Measurements from ENCODE around the gene ADORA1.

ADORA1 gene

DNA sequence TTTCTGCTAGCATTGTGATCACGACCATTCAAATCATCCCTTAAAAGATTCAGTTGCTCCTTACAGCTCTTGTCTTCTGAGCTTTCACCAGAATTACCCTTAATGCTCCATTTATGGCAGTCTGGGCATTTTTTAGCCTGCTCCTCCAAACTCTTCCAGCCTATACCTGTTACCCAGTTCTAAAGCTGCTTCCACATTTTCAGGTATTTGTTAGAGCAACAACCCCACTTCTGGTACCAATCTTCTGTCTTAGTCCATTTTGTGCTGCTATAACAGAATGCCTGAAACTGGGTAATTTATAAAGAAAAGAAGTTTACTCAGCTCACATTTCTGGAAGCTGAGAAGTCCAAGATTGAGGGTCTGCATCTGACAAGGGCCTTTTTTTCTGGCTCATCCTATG is 30.9 kb downstream of the ADORA1 start:
- H3K9ac ChIP-seq (ENCODE audit: low read length), result no peak overlapping the region
- H3K9me3 ChIP-seq (ENCODE audit: insufficient read depth, low read length), result no peaks in the 10 kb centered on the region
- no peaks in the 10 kb centered on the region for H3K36me3 ChIP-seq (ENCODE audit: low read length)
- H3K27me3 ChIP-seq (ENCODE audit: low read length), result no peaks in the 10 kb centered on the region; the same call in 1 of the 2 replicates
- H2AFZ ChIP-seq (ENCODE audit: low read depth, low read length, severe bottlenecking), result no peak overlapping the region
- H3K4me2 ChIP-seq (ENCODE audit: low read depth, low read length, poor library complexity, severe bottlenecking), result no peak overlapping the region
- no peak for TF ChIP-seq EZH2phosphoT487 (conservative IDR thresholded peaks at IDR 0.05; ENCODE audit: low read length)
- TF ChIP-seq, protein P1, sequence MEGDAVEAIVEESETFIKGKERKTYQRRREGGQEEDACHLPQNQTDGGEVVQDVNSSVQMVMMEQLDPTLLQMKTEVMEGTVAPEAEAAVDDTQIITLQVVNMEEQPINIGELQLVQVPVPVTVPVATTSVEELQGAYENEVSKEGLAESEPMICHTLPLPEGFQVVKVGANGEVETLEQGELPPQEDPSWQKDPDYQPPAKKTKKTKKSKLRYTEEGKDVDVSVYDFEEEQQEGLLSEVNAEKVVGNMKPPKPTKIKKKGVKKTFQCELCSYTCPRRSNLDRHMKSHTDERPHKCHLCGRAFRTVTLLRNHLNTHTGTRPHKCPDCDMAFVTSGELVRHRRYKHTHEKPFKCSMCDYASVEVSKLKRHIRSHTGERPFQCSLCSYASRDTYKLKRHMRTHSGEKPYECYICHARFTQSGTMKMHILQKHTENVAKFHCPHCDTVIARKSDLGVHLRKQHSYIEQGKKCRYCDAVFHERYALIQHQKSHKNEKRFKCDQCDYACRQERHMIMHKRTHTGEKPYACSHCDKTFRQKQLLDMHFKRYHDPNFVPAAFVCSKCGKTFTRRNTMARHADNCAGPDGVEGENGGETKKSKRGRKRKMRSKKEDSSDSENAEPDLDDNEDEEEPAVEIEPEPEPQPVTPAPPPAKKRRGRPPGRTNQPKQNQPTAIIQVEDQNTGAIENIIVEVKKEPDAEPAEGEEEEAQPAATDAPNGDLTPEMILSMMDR (IDR thresholded peaks at IDR 0.05; ENCODE audit: insufficient read depth, low read length, poor library complexity, severe bottlenecking), result no peak
- no peaks in the 10 kb centered on the region for H3F3A ChIP-seq (ENCODE audit: insufficient read depth)
- no peaks in the 10 kb centered on the region for H3K79me2 ChIP-seq (ENCODE audit: insufficient read depth, low read length)
- no peak overlapping the region for H3K4me3 ChIP-seq (ENCODE audit: insufficient read depth, low read length, poor library complexity, severe bottlenecking)
- no peaks in the 10 kb centered on the region for H3K9me2 ChIP-seq (replicated peaks; ENCODE audit: insufficient read depth, low read length)
- H3K27ac ChIP-seq (ENCODE audit: low read depth, low read length), result no peak overlapping the region
- H4K20me1 ChIP-seq (ENCODE audit: low read depth, low read length), result no peaks in the 10 kb centered on the region

DNA sequence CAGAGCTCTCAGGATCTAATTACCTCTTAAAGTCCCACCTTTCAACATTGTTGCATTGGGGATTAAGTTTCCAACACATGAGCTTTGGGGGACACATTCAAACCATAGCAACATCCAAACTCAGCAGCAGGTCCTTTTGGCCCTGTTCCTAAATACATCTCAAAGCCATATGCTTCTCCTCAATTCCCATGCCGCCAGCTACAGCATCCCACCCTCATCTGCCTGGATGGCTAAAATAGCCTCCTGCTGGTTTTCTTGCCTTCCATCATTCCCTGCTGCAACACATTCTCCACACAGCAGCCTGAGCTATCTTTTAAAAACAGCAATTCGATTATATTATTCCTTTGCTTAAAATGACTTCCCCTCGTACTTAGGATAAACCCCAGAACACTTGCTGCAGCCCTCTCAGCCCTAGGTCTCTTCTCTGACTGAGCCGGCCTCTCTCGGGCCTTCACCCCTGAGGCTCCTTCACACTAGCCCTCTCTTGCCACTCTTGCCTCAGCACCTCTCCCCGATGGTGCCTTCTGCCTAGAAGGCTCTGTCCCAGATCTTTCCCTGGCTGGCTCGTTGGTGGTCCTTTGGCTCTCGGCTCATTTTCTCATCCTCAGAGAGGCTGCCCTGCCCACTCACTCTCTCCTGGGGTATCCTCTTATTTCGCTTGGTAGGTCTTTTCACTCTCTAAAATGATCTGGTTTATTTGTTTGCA is 31.6 kb downstream of the ADORA1 start:
- no peak overlapping the region for H2AFZ ChIP-seq (ENCODE audit: low read depth, low read length, severe bottlenecking)
- H3K9me3 ChIP-seq (ENCODE audit: insufficient read depth, low read length), result no peaks in the 10 kb centered on the region
- no peaks in the 10 kb centered on the region for H3K36me3 ChIP-seq (ENCODE audit: low read length)

DNA sequence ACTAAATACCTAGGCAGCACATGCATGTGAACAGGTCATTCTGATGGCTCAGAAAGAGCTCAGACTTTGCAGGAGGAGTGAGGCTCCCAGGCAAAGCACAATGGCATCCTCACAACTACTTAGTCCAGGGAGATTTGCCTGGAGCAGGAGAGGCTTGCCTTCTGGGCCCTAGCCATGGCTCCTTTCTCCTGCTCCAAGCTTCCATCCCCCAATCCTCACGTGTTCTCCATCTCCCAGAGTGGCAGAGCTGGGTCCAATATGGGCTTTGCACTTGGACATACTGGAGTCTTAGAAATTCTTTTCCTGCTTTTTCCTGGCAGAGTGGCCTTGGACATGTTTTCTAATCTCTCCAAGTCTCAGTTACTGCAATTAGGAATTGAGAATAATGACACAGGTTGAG is 32.3 kb downstream of the ADORA1 start:
- H3K79me2 ChIP-seq (ENCODE audit: insufficient read depth, low read length), result no peaks in the 10 kb centered on the region
- no peaks in the 10 kb centered on the region for H3K9me2 ChIP-seq (replicated peaks; ENCODE audit: insufficient read depth, low read length)
- no peaks in the 10 kb centered on the region; the same call in 1 of the 2 replicates for H3K27me3 ChIP-seq (ENCODE audit: low read length)
- no peaks in the 10 kb centered on the region for H3F3A ChIP-seq (ENCODE audit: insufficient read depth)
- TF ChIP-seq, protein P1 (IDR thresholded peaks at IDR 0.05; ENCODE audit: insufficient read depth, low read length, poor library complexity, severe bottlenecking), result no peak
- no peak for TF ChIP-seq EZH2phosphoT487 (conservative IDR thresholded peaks at IDR 0.05; ENCODE audit: low read length)
- H2AFZ ChIP-seq (ENCODE audit: low read depth, low read length, severe bottlenecking), result no peak overlapping the region
- H3K27ac ChIP-seq (ENCODE audit: low read depth, low read length), result no peak overlapping the region
- H3K9me3 ChIP-seq (ENCODE audit: insufficient read depth, low read length), result no peaks in the 10 kb centered on the region
- H3K36me3 ChIP-seq (ENCODE audit: low read length), result no peaks in the 10 kb centered on the region
- no peaks in the 10 kb centered on the region for H4K20me1 ChIP-seq (ENCODE audit: low read depth, low read length)
- H3K4me2 ChIP-seq (ENCODE audit: low read depth, low read length, poor library complexity, severe bottlenecking), result no peak overlapping the region
- H3K9ac ChIP-seq (ENCODE audit: low read length), result no peak overlapping the region
- no peak overlapping the region for H3K4me3 ChIP-seq (ENCODE audit: insufficient read depth, low read length, poor library complexity, severe bottlenecking)

More for the DNA sequence above, 31.6 kb downstream of the ADORA1 start:
- H3F3A ChIP-seq (ENCODE audit: insufficient read depth), result no peaks in the 10 kb centered on the region
- no peaks in the 10 kb centered on the region for H3K79me2 ChIP-seq (ENCODE audit: insufficient read depth, low read length)
- TF ChIP-seq EZH2phosphoT487 (conservative IDR thresholded peaks at IDR 0.05; ENCODE audit: low read length), result no peak
- TF ChIP-seq, protein P1 (IDR thresholded peaks at IDR 0.05; ENCODE audit: insufficient read depth, low read length, poor library complexity, severe bottlenecking), result no peak
- no peaks in the 10 kb centered on the region for H4K20me1 ChIP-seq (ENCODE audit: low read depth, low read length)
- no peak overlapping the region for H3K4me3 ChIP-seq (ENCODE audit: insufficient read depth, low read length, poor library complexity, severe bottlenecking)
- H3K4me2 ChIP-seq (ENCODE audit: low read depth, low read length, poor library complexity, severe bottlenecking), result no peak overlapping the region
- H3K27me3 ChIP-seq (ENCODE audit: low read length), result no peaks in the 10 kb centered on the region; the same call in 1 of the 2 replicates
- H3K9ac ChIP-seq (ENCODE audit: low read length), result no peak overlapping the region
- no peaks in the 10 kb centered on the region for H3K9me2 ChIP-seq (replicated peaks; ENCODE audit: insufficient read depth, low read length)
- H3K27ac ChIP-seq (ENCODE audit: low read depth, low read length), result no peak overlapping the region

Measured in SU-DHL-6 (cell line).